Measurements from ENCODE around the gene LGALS9. TPM values are rescaled to one million over a fixed set of nuclear protein-coding genes. Genes with fewer than 3 reads are reported as not detected.
"Not testable (repeated sequence)": the region's sequence is repeated elsewhere in the genome, so short reads cannot be mapped to it uniquely, and the experiment has no call there.

LGALS9 gene
- total and polyA plus RNA-seq, 3 experiments from 2014 or later = 9.3 to 9.9 (median 9.8) TPM

- CTCF ChIA-PET = no interaction called here
- POLR2A ChIA-PET = no interaction called here
- H3K4me3 Mint-ChIP-seq = no peak overlapping the region
Measured at GRCh38 chr17:27668488-27668823, 37.5 kb downstream of the LGALS9 start.

GRCh38 chr17:27669136-27669535 is 38.1 kb downstream of the LGALS9 start:
- no peak overlapping the region for H3K27ac ChIP-seq (ENCODE audit: low read depth, low read length)
- ChIA-PET CTCF (no interaction called here), POLR2A (no interaction called here)
- no peaks in the 10 kb centered on the region for H3K36me3 Mint-ChIP-seq
- DNase-seq = no peak
- no peaks in the 10 kb centered on the region for H3K36me3 ChIP-seq (ENCODE audit: insufficient read depth, low read length)
- H3K4me3 Mint-ChIP-seq = no peak overlapping the region
- no peak overlapping the region for H3K4me3 ChIP-seq (ENCODE audit: low read length)
- H3K27me3 ChIP-seq (ENCODE audit: insufficient read depth, low read length, poor library complexity, severe bottlenecking) = no peaks in the 10 kb centered on the region
- H3K9me3 Mint-ChIP-seq = peaks cover 0 to 2% (median 0%) of the 10 kb centered on the region in 5 donors
- peaks cover 1 to 3% of the 10 kb centered on the region in 2 donors for H3K27me3 Mint-ChIP-seq
- no peaks in the 10 kb centered on the region for H3K4me1 Mint-ChIP-seq
- no peak overlapping the region for H3K27ac Mint-ChIP-seq
- no peaks in the 10 kb centered on the region for H3K4me1 ChIP-seq (ENCODE audit: insufficient read depth, low read length)
- H3K9me3 ChIP-seq (ENCODE audit: low read length) = no peaks in the 10 kb centered on the region

More at GRCh38 chr17:27668488-27668823, 37.5 kb downstream of the LGALS9 start:
- H3K4me3 ChIP-seq (ENCODE audit: low read length) = no peak overlapping the region
- no peaks in the 10 kb centered on the region for H3K9me3 ChIP-seq (ENCODE audit: low read length)
- Mint-ChIP-seq H3K36me3 (no peaks in the 10 kb centered on the region), H3K27me3 (peaks cover 1 to 3% of the 10 kb centered on the region in 2 donors), H3K27ac (no peak overlapping the region), H3K9me3 (peaks cover 0 to 2% (median 0%) of the 10 kb centered on the region in 5 donors), H3K4me1 (no peaks in the 10 kb centered on the region)
- no peaks in the 10 kb centered on the region for H3K36me3 ChIP-seq (ENCODE audit: insufficient read depth, low read length)
- H3K27ac ChIP-seq (ENCODE audit: low read depth, low read length) = no peak overlapping the region
- H3K27me3 ChIP-seq (ENCODE audit: insufficient read depth, low read length, poor library complexity, severe bottlenecking) = no peaks in the 10 kb centered on the region
- no peaks in the 10 kb centered on the region for H3K4me1 ChIP-seq (ENCODE audit: insufficient read depth, low read length)
- no peak for DNase-seq

- H3K27me3 Mint-ChIP-seq = peaks cover 1 to 3% of the 10 kb centered on the region in 2 donors
- Histone ChIP-seq H3K4me1 (ENCODE audit: insufficient read depth, low read length) (no peaks in the 10 kb centered on the region), H3K4me3 (ENCODE audit: low read length) (no peak overlapping the region), H3K9me3 (ENCODE audit: low read length) (no peaks in the 10 kb centered on the region), H3K36me3 (ENCODE audit: insufficient read depth, low read length) (no peaks in the 10 kb centered on the region), H3K27me3 (ENCODE audit: insufficient read depth, low read length, poor library complexity, severe bottlenecking) (no peaks in the 10 kb centered on the region), H3K27ac (ENCODE audit: low read depth, low read length) (no peak overlapping the region)
- no peak overlapping the region for H3K4me3 Mint-ChIP-seq
- peaks cover 0 to 2% (median 0%) of the 10 kb centered on the region in 5 donors for H3K9me3 Mint-ChIP-seq
- H3K4me1 Mint-ChIP-seq = no peaks in the 10 kb centered on the region
- no peaks in the 10 kb centered on the region for H3K36me3 Mint-ChIP-seq
- POLR2A ChIA-PET = no interaction called here
- CTCF ChIA-PET = no interaction called here
- DNase-seq = no peak
- peak overlapping the region in 1 of 8 donors; percentile 60 for H3K27ac Mint-ChIP-seq
Measured at GRCh38 chr17:27669850-27670249, 38.9 kb downstream of the LGALS9 start.

- Mint-ChIP-seq H3K27ac (no peak overlapping the region), H3K9me3 (peaks cover 0 to 2% (median 0%) of the 10 kb centered on the region in 5 donors), H3K4me1 (no peaks in the 10 kb centered on the region), H3K36me3 (no peaks in the 10 kb centered on the region), H3K4me3 (no peak overlapping the region), H3K27me3 (peaks cover 1 to 3% of the 10 kb centered on the region in 2 donors)
- Histone ChIP-seq H3K9me3 (ENCODE audit: low read length) (no peaks in the 10 kb centered on the region), H3K4me1 (ENCODE audit: insufficient read depth, low read length) (no peaks in the 10 kb centered on the region), H3K4me3 (ENCODE audit: low read length) (no peak overlapping the region), H3K36me3 (ENCODE audit: insufficient read depth, low read length) (no peaks in the 10 kb centered on the region), H3K27me3 (ENCODE audit: insufficient read depth, low read length, poor library complexity, severe bottlenecking) (no peaks in the 10 kb centered on the region), H3K27ac (ENCODE audit: low read depth, low read length) (no peak overlapping the region)
- CTCF ChIA-PET = no interaction called here
- no peak for DNase-seq
- POLR2A ChIA-PET = no interaction called here
Measured at GRCh38 chr17:27670791-27671590, 40.0 kb downstream of the LGALS9 start.

- H3K9me3 Mint-ChIP-seq = peaks cover 0 to 2% (median 0%) of the 10 kb centered on the region in 5 donors
Measured at GRCh38 chr17:27671591-27671910, 40.6 kb downstream of the LGALS9 start.

GRCh38 chr17:27671977-27672480 is 41.0 kb downstream of the LGALS9 start:
- H3K27ac Mint-ChIP-seq; H3K9me3 Mint-ChIP-seq; H3K9me3 ChIP-seq (ENCODE audit: low read length); H3K36me3 ChIP-seq (ENCODE audit: insufficient read depth, low read length); H3K4me3 ChIP-seq (ENCODE audit: low read length); H3K27me3 ChIP-seq (ENCODE audit: insufficient read depth, low read length, poor library complexity, severe bottlenecking); H3K27me3 Mint-ChIP-seq; H3K27ac ChIP-seq (ENCODE audit: low read depth, low read length); DNase-seq; H3K36me3 Mint-ChIP-seq; POLR2A ChIA-PET; H3K4me3 Mint-ChIP-seq; H3K4me1 Mint-ChIP-seq; CTCF ChIA-PET; H3K4me1 ChIP-seq (ENCODE audit: insufficient read depth, low read length): not testable (repeated sequence)

More at GRCh38 chr17:27671591-27671910, 40.6 kb downstream of the LGALS9 start:
- H3K27ac Mint-ChIP-seq = no peak overlapping the region
- Histone ChIP-seq H3K4me1 (ENCODE audit: insufficient read depth, low read length) (no peaks in the 10 kb centered on the region), H3K9me3 (ENCODE audit: low read length) (no peaks in the 10 kb centered on the region), H3K36me3 (ENCODE audit: insufficient read depth, low read length) (no peaks in the 10 kb centered on the region), H3K4me3 (ENCODE audit: low read length) (no peak overlapping the region), H3K27me3 (ENCODE audit: insufficient read depth, low read length, poor library complexity, severe bottlenecking) (no peaks in the 10 kb centered on the region), H3K27ac (ENCODE audit: low read depth, low read length) (no peak overlapping the region)
- ChIA-PET POLR2A (no interaction called here), CTCF (no interaction called here)
- H3K36me3 Mint-ChIP-seq = no peaks in the 10 kb centered on the region
- H3K4me1 Mint-ChIP-seq = no peaks in the 10 kb centered on the region
- DNase-seq = no peak
- no peak overlapping the region for H3K4me3 Mint-ChIP-seq
- peaks cover 1 to 3% of the 10 kb centered on the region in 2 donors for H3K27me3 Mint-ChIP-seq

GRCh38 chr17:27674335-27674734 is 43.3 kb downstream of the LGALS9 start:
- H3K4me1 Mint-ChIP-seq = no peaks in the 10 kb centered on the region
- no peak overlapping the region for H3K27ac Mint-ChIP-seq
- H3K4me3 Mint-ChIP-seq = no peak overlapping the region
- Histone ChIP-seq H3K4me3 (ENCODE audit: low read length) (no peak overlapping the region), H3K27me3 (ENCODE audit: insufficient read depth, low read length, poor library complexity, severe bottlenecking) (no peaks in the 10 kb centered on the region), H3K9me3 (ENCODE audit: low read length) (no peaks in the 10 kb centered on the region), H3K4me1 (ENCODE audit: insufficient read depth, low read length) (no peaks in the 10 kb centered on the region), H3K36me3 (ENCODE audit: insufficient read depth, low read length) (no peaks in the 10 kb centered on the region), H3K27ac (ENCODE audit: low read depth, low read length) (no peak overlapping the region)
- peaks cover 0 to 2% (median 0%) of the 10 kb centered on the region in 5 donors for H3K9me3 Mint-ChIP-seq
- POLR2A ChIA-PET = no interaction called here
- H3K36me3 Mint-ChIP-seq = no peaks in the 10 kb centered on the region
- CTCF ChIA-PET = no interaction called here
- H3K27me3 Mint-ChIP-seq = peaks cover 4 to 15% of the 10 kb centered on the region in 2 donors
- no peak for DNase-seq

GRCh38 chr17:27677191-27677590 is 46.2 kb downstream of the LGALS9 start:
- Mint-ChIP-seq H3K4me3 (no peak overlapping the region), H3K9me3 (no peaks in the 10 kb centered on the region), H3K36me3 (no peaks in the 10 kb centered on the region), H3K27me3 (peaks cover 4 to 29% of the 10 kb centered on the region in 2 donors), H3K27ac (no peak overlapping the region), H3K4me1 (no peaks in the 10 kb centered on the region)
- Histone ChIP-seq H3K36me3 (ENCODE audit: insufficient read depth, low read length) (no peaks in the 10 kb centered on the region), H3K4me3 (ENCODE audit: low read length) (no peak overlapping the region), H3K4me1 (ENCODE audit: insufficient read depth, low read length) (no peaks in the 10 kb centered on the region), H3K27me3 (ENCODE audit: insufficient read depth, low read length, poor library complexity, severe bottlenecking) (no peaks in the 10 kb centered on the region), H3K9me3 (ENCODE audit: low read length) (no peaks in the 10 kb centered on the region), H3K27ac (ENCODE audit: low read depth, low read length) (no peak overlapping the region)
- POLR2A ChIA-PET = no interaction called here
- CTCF ChIA-PET = no interaction called here
- DNase-seq = no peak
